NCI-H345 (cell line): ENCODE results near the gene ZNF397.
"Not testable (repeated sequence)": the region's sequence is repeated elsewhere in the genome, so short reads cannot be mapped to it uniquely, and the experiment has no call there.

Experiments
- DNase-seq: peaks from one replicate; lab custom pipeline; 2025; lab: John Stamatoyannopoulos, UW

The ZNF397 gene

GRCh38 chr18:35240664-35241447 lies at the start of gene ZNF397:
ZNF397 (plus strand) TSS chr18:35241034; CDS start chr18:35242471, 1,437 bp downstream.
- peak; percentile 98 for DNase-seq

GRCh38 chr18:35191698-35192025 lies 49.2 kb upstream of the ZNF397 start:
- no peak for DNase-seq

- peak; percentile 44 for DNase-seq
These were observed 48.4 kb upstream of the ZNF397 start for GRCh38 chr18:35192415-35192814.

- DNase-seq: peak; percentile 62
These were observed 47.5 kb upstream of the ZNF397 start for GRCh38 chr18:35193316-35193715.

- DNase-seq: no peak
These were observed 43.5 kb upstream of the ZNF397 start for GRCh38 chr18:35197296-35197695.

GRCh38 chr18:35201256-35201931 lies 39.4 kb upstream of the ZNF397 start:
- no peak for DNase-seq

GRCh38 chr18:35203067-35203466 lies 37.8 kb upstream of the ZNF397 start:
- DNase-seq: no peak

- DNase-seq: no peak
These were observed 35.6 kb upstream of the ZNF397 start for GRCh38 chr18:35205199-35205712.

GRCh38 chr18:35205746-35206458 lies 34.9 kb upstream of the ZNF397 start:
- DNase-seq: not testable (repeated sequence)

- DNase-seq: peak; percentile 0
These were observed 25.8 kb upstream of the ZNF397 start for GRCh38 chr18:35215026-35215425.

- DNase-seq: not testable (repeated sequence)
These were observed 24.2 kb upstream of the ZNF397 start for GRCh38 chr18:35216611-35217010.

GRCh38 chr18:35219331-35219730 lies 21.5 kb upstream of the ZNF397 start:
- not testable (repeated sequence) for DNase-seq

GRCh38 chr18:35220424-35220823 lies 20.4 kb upstream of the ZNF397 start:
- DNase-seq: no peak

- DNase-seq: no peak
These were observed 17.0 kb upstream of the ZNF397 start for GRCh38 chr18:35223797-35224196.

- DNase-seq: no peak
These were observed 13.6 kb upstream of the ZNF397 start for GRCh38 chr18:35227254-35227653.

- peak; percentile 82 for DNase-seq
These were observed 9.8 kb upstream of the ZNF397 start for GRCh38 chr18:35231052-35231451.

- DNase-seq: peak; percentile 9
These were observed 4.1 kb upstream of the ZNF397 start for GRCh38 chr18:35236571-35237363.

- DNase-seq: no peak
These were observed 1.5 kb upstream of the ZNF397 start for GRCh38 chr18:35239314-35239713.

GRCh38 chr18:35241448-35241804 lies 592 bp downstream of the ZNF397 start:
- DNase-seq: no peak

GRCh38 chr18:35242426-35242825 lies 1.6 kb downstream of the ZNF397 start:
- no peak for DNase-seq

GRCh38 chr18:35244671-35245070 lies 3.8 kb downstream of the ZNF397 start:
- no peak for DNase-seq
